Osteocyte (in vitro differentiated cells): Measurements from ENCODE around the gene MYO10. TPM values are rescaled to one million over a fixed set of nuclear protein-coding genes. Genes with fewer than 3 reads are reported as not detected.
"Not testable (repeated sequence)": the region's sequence is repeated elsewhere in the genome, so short reads cannot be mapped to it uniquely, and the experiment has no call there.

ENCODE experiments used
- DNase-seq: peaks from one replicate; pipeline ENCODE4 v3.0.0; 2021; ENCODE audit warnings: mixed read lengths; ENCODE audit not compliant: unreplicated experiment; ENCODE audit errors: extremely low spot score
- H3K27ac Mint-ChIP-seq: one replicate; pipeline ENCODE4 v1.8.0; 2021; ENCODE audit warnings: mild to moderate bottlenecking, mixed read lengths; ENCODE audit not compliant: unreplicated experiment
- H3K27me3 Mint-ChIP-seq: one replicate; pipeline ENCODE4 v1.8.0; 2021; ENCODE audit warnings: mixed read lengths; ENCODE audit not compliant: unreplicated experiment
- H3K36me3 Mint-ChIP-seq: one replicate; pipeline ENCODE4 v1.8.0; 2021; ENCODE audit warnings: mixed read lengths; ENCODE audit not compliant: unreplicated experiment
- H3K4me1 Mint-ChIP-seq: one replicate; pipeline ENCODE4 v1.8.0; 2021; ENCODE audit warnings: mixed read lengths; ENCODE audit not compliant: unreplicated experiment
- H3K4me3 Mint-ChIP-seq: one replicate; pipeline ENCODE4 v1.8.0; 2021; ENCODE audit warnings: mild to moderate bottlenecking, moderate library complexity, mixed read lengths; ENCODE audit not compliant: unreplicated experiment
- H3K9me3 Mint-ChIP-seq: one replicate; pipeline ENCODE4 v1.8.0; 2021; ENCODE audit warnings: mixed read lengths; ENCODE audit not compliant: unreplicated experiment
- CTCF ChIP-seq: fragments of 200-600 bp; sonication (generic); IDR thresholded peaks from 2 replicates; pipeline ENCODE4 v1.5.0; 2021; ENCODE audit warnings: antibody characterized with exemption, mild to moderate bottlenecking, moderate library complexity
- total RNA-seq: library from RNA; stranded (reverse); gene quantifications from 2 replicates; pipeline ENCODE4 v1.2.1, GENCODE V29; 2021

MYO10 gene
- total RNA-seq, 1 donor from 2014 or later: 87.8 TPM

GRCh38 chr5:16757989-16758501 lies 178.0 kb downstream of the MYO10 start:
- H3K27ac Mint-ChIP-seq: no peak overlapping the region

GRCh38 chr5:16757577-16757976 lies 178.5 kb downstream of the MYO10 start:
- H3K4me3 Mint-ChIP-seq, H3K9me3 Mint-ChIP-seq, H3K4me1 Mint-ChIP-seq, H3K27me3 Mint-ChIP-seq, H3K27ac Mint-ChIP-seq, DNase-seq: not testable (repeated sequence)
- peaks cover 49% of the 10 kb centered on the region for H3K36me3 Mint-ChIP-seq

More at GRCh38 chr5:16757989-16758501, 178.0 kb downstream of the MYO10 start:
- TF ChIP-seq CTCF: no peak
- no peak overlapping the region for H3K4me3 Mint-ChIP-seq
- H3K27me3 Mint-ChIP-seq: no peaks in the 10 kb centered on the region
- H3K4me1 Mint-ChIP-seq: peaks cover 8% of the 10 kb centered on the region
- peaks cover 48% of the 10 kb centered on the region for H3K36me3 Mint-ChIP-seq
- H3K9me3 Mint-ChIP-seq: no peaks in the 10 kb centered on the region
- DNase-seq: no peak

GRCh38 chr5:16757146-16757545 lies 178.9 kb downstream of the MYO10 start:
- no peak overlapping the region for H3K27ac Mint-ChIP-seq
- H3K27me3 Mint-ChIP-seq: no peaks in the 10 kb centered on the region
- no peaks in the 10 kb centered on the region for H3K9me3 Mint-ChIP-seq
- H3K36me3 Mint-ChIP-seq: peaks cover 46% of the 10 kb centered on the region
- peaks cover 8% of the 10 kb centered on the region for H3K4me1 Mint-ChIP-seq
- TF ChIP-seq CTCF: no peak
- no peak for DNase-seq
- H3K4me3 Mint-ChIP-seq: no peak overlapping the region

GRCh38 chr5:16756692-16757091 lies 179.4 kb downstream of the MYO10 start:
- H3K27ac Mint-ChIP-seq: no peak overlapping the region
- TF ChIP-seq CTCF: no peak
- peaks cover 8% of the 10 kb centered on the region for H3K4me1 Mint-ChIP-seq
- no peak overlapping the region for H3K4me3 Mint-ChIP-seq
- H3K36me3 Mint-ChIP-seq: peaks cover 47% of the 10 kb centered on the region
- DNase-seq: no peak
- no peaks in the 10 kb centered on the region for H3K9me3 Mint-ChIP-seq
- no peaks in the 10 kb centered on the region for H3K27me3 Mint-ChIP-seq

- Mint-ChIP-seq H3K27me3 (no peaks in the 10 kb centered on the region), H3K36me3 (peaks cover 47% of the 10 kb centered on the region), H3K27ac (no peak overlapping the region), H3K4me3 (no peak overlapping the region), H3K9me3 (no peaks in the 10 kb centered on the region), H3K4me1 (peaks cover 8% of the 10 kb centered on the region)
- DNase-seq: no peak
- no peak for TF ChIP-seq CTCF
Observed at GRCh38 chr5:16755641-16756040, 180.4 kb downstream of the MYO10 start.

GRCh38 chr5:16754601-16755000 lies 181.5 kb downstream of the MYO10 start:
- no peak for DNase-seq
- H3K4me1 Mint-ChIP-seq: peaks cover 8% of the 10 kb centered on the region
- H3K9me3 Mint-ChIP-seq: no peaks in the 10 kb centered on the region
- H3K27ac Mint-ChIP-seq: peak overlapping the region; percentile 48
- H3K27me3 Mint-ChIP-seq: no peaks in the 10 kb centered on the region
- peaks cover 47% of the 10 kb centered on the region for H3K36me3 Mint-ChIP-seq
- H3K4me3 Mint-ChIP-seq: no peak overlapping the region
- no peak for TF ChIP-seq CTCF
